IPS-NIHi11 (cell line): ENCODE results near the gene SMIM10.
"Not testable (repeated sequence)": the region's sequence is repeated elsewhere in the genome, so short reads cannot be mapped to it uniquely, and the experiment has no call there.

Source experiments
- DNase-seq: peaks from one replicate; pipeline ENCODE4 v3.0.0; 2012; ENCODE audit warnings: mixed read lengths, low spot score

SMIM10 gene

DNA sequence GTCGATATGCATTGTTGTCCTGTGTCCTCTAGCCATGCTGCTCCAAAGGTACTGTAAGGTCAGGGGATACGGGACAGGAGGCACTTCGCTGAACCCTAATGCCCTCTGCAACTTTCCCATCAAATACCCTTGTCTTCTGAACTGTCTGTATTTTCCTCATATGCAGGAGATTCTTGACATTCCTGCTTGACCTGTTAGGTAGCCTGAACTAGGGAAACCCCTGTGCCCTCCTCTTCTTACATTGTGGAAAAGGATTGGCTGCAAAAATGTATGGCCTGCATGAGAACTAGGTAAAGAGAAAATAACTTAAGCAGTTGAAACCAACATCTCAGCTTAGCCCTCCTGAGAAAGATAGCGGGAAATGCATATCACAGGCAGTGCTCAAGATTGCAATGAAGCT, 20.1 kb downstream of the SMIM10 start:
- no peak for DNase-seq

DNA sequence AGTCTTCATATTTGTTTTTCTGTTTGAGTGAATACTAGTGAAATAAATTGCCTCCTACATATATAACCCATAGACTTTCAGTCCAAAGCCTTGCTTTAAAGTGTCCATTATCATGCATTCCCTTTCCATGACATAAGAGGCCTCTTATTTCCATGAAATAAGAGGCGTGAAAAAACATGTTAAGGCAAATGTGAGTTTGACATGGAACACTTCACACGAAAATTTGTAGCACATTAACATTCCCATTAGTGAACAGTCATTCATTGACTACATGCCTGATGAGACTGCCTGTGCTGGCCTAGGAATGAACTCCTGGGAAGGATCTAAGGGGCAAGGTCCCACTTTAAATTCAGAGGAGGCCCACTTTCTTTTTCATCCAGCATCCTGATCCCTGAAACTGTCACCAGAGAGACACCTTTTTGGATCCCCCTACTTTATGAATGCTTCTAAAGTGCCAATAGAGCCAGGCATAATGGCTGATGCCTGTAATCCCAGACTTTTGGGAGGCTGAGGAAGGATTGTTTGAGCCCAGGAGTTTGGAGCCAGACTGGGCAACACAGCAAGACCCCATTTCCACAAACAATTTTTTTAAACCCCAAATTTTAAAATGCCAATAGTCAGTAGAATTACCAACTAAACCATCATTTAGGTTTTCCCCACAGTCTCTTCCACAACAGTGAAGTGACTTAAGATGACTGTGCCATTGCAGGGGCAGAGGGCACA, 24.9 kb downstream of the SMIM10 start:
- no peak for DNase-seq

DNA sequence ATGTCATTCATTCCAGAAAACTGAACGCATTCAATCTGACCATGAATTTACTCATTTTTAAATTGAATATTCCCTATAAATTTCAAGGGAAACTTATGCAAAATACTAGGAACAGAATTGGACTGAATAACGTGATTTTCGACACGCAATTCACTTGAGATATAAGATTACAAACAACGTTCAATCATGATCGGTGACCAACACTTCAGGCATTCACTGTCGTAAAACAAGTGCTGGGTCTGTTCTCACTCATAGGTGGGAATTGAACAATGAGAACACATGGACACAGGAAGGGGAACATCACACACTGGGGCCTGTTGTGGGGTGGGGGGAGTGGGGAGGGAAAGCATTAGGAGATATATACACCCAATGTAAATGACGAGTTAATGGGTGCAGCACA, 29.1 kb downstream of the SMIM10 start:
- not testable (repeated sequence) for DNase-seq

DNA sequence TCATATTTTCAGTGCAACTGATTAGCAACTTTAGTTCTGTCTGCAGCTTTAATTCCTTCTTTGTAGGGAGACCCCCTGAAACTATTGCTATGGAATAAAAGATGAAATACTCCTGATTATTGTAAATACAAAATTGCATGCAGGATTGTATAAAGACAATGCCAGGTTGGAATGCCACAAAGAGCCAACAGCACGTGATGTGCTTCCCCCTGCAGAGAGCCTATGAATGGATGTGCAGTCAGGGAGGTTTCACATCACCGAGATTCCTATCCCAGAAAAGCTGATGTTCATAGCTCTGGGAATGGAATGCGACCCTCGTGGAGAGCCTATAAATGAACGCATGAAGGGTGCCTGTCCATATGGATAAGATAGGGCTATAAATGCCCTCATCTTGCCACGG, 33.0 kb downstream of the SMIM10 start:
- DNase-seq: not testable (repeated sequence)

DNA sequence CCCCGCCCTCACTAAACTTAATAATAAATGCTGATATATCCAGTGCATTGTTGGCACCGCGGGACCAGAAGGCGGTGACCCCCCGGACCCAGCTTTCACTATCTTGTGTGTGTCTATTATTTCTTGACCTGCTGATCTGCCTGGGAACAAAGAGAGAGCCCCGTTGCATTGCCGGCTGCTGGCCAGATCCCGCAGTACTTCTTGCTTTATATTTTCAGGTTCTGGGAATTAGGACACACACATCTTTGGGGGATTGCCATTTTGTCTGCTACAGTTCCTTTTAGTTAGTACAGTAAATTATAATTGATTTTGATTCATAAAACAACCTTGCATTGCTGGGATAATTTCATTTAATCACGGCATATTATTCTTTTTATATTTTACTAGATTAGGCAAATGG, 33.7 kb downstream of the SMIM10 start:
- no peak for DNase-seq

DNA sequence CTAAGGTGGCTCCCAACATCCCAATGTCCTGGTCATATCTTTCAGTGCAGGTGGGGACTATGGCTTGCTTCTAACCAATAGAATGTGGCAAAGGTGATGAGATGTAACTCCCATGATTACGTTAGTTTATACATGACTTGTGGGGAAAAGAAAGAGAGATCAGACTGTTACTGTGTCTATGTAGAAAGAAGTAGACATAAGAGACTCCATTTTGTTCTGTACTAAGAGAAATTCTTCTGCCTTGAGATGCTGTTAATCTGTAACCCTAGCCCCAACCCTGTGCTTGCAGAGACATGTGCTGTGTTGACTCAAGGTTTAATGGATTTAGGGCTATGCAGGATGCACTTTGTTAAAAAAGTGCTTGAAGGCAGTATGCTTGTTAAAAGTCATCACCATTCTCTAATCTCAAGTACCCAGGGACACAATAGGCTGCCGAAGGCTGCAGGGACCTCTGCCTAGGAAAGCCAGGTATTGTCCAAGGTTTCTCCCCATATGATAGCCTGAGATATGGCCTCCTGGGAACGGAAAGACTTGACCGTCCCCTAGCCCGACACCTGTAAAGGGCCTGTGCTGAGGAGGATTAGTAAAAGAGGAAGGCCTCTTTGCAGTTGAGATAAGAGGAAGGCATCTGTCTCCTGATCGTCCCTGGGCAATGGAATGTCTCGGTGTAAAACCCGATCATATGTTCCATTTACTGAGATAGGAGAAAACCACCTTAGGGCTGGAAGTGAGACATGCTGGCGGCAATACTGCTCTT, 39.6 kb downstream of the SMIM10 start:
- DNase-seq: not testable (repeated sequence)

DNA sequence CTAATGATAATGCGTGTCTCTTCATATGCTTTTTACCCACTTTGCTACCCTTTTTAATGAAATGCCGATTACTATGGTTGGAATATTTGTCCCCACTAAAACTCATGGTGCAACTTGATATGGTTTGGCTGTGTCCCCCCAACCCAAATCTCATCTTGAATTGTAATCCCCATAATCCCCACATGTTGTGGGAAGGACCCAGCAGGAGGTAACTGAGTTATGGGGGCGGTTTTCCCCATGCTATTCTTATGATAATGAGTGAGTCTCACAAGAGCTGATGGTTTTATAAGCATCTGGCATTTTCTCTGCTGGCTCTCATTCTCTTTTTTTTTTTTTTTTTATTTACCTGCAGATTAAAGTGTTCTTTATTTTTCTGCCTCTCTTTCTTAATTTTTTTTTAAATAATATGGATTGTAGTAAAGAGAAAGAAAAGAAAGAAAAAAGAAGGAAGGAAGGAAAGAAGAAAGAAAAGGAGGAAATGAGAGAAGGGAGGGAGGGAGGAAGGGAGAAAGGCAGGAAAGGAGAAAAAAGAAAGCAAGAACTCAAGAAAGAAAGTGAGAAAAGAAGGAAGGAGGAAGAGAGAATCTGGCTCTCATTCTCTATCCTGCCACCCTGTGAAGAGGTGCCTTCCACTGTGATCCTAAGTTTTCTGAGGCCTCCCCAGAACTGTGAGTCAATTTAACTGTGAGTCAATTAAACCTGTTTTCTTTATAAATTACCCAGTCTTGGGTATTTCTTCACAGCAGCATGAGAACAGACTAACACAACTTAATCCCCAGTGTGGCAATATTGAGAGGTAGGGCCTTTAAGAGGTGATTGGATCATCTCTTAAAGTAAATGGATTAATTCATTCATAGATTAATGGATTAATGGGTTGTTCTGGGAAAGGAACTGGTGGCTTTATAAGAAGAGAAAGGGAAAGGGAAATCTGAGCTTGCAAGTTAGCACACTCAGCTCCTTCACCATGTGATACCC, 50.6 kb downstream of the SMIM10 start:
- DNase-seq: not testable (repeated sequence)
